OCI-M1 (cell line): ENCODE data around the gene DNHD1.

Experiments used
- DNase-seq: peaks from one replicate; lab custom pipeline; 2025; lab: John Stamatoyannopoulos, UW

The DNHD1 gene

DNA sequence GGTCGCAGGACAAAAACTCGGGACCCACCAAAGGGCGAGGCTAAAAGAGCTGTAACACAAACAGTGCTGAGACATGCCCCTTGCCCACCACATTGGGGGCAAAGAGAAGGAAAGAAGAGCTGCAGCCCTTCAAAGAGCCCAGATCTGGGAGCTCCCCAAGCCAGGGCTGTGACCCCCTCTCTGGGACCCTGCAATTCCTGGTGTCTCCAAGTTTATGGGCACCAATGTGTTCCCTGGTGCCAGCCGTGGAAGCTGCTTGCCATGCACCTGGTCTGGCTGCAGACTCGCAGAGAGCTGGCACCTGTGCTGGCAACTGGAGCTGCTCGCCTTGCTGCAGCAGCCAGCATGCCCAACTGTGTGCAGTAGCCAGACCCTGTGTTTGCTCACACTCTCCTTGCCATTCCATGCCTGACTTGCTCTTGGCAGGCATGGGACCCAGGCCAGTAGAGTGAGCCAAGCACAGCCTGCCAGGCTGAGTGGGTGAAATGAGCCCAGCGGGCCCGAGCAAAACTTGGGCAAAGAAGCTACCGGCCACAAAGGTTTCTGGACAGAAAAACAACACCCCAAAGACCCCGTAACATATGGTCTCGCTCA is 90.4 kb downstream of the DNHD1 start:
- DNase-seq: no peak

DNA sequence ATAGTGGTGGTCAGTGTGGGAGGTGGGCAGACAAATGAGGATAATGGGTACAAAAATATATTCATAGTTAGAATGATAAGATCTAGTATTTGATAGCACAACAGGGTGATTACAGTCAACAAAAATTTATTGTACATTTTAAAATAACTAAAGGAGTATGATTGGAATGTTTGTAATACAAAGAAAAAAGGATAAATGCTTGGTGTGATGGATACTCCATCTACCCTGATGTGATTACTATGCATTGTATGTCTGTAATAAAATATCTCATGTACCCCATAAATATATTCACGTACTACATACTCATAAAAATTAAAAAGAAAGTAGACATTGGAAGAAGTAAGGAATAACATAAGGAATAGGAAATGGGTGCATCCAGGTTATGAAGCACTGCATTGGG is 90.9 kb downstream of the DNHD1 start:
- DNase-seq: no peak

DNA sequence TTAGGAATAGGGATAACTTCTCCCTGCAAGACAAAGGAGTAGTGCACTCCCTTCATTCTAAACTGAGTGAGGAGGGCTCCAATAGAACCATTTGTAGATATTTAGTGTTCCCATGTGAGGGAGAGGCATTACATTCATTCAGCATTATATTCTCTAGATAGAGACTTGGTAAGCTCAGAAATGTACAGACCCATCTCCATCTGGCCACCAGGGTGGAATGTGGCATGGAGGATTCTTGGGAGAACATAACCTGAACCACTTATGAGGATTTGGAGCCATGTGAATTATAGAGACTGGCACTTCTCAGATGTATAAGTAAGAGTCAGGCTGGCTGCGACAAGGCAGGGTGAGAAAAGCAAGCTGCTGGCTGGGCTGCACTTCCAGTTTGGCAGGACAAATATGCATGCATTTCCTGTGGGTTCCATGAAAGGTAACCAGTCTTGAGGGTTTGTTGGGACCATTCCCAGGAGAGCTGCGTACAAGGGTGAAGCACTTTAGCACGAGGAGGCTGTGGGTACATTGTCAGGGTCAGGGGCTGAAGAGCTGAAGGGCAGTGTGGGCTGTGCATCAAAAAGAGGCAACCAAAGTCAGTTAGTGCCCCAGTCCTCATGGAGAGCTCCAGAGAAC is 97.2 kb downstream of the DNHD1 start:
- no peak for DNase-seq

DNA sequence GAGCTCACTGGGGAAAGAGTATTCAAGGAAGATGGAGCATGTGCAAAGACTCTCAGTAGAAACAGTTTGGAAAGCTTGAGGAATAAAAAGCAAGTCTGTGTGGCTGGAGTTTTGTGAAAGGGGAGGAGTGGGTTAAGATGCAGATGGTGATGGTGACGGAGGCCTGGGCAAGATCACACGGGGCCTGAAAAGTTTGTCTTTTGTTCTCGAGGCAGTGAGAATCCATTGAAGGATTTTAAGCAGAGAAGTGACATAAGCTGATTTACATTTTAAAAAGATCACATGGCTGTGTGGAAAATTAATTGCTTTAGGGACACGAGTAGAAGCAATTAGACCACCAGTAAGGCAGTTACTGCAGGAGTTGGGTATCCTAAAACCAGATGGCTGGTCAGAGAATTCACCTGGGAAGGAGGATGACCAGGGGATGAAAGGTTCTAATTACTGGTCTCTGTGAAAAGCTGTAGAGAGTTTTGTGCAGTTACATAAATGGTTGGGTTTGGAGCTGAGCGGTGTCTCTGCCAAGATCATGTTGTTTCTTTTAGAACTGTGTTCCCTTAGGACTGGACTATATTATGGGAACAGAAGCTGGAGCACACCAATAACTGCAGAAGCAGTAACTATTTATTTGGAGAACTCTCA is 99.3 kb downstream of the DNHD1 start:
- DNase-seq: no peak

DNA sequence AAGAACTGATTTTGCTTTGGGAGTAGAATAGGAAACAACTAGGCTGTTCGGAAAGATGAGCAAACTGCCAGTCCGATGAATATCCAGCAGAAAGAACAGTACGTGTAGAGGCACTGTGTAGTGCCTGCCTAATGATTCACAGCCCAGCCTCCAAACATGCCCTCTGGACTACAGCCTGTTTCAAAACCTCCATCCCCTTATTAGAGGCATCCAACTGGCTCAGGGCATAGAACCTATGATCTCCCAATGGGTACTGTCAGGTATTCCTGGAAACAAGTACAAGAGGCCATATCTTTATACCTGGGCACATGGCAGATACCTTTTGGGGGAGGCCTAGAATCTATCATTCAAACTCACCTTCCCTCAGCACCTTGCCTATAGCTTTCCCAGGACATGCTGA is 101.5 kb downstream of the DNHD1 start:
- DNase-seq: no peak

DNA sequence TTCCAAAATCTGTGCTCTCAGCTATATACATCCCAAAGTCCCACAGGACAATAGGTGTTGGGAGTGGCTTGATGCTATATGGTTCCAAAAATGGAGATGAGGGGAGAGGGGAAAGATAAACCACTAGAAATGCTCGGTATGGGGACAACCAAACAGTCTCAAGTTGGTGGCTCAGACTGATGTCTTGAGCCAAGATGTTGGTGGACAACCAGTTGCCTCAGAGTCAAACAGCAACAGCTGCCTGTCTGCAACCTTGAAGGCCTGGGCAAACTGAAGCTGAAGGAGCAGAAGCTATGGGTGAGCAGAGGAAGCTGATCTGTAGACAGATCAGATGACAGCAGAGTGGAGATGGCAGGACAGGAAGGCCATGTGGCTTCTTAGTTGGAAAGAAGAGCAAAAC is 102.4 kb downstream of the DNHD1 start:
- no peak for DNase-seq

DNA sequence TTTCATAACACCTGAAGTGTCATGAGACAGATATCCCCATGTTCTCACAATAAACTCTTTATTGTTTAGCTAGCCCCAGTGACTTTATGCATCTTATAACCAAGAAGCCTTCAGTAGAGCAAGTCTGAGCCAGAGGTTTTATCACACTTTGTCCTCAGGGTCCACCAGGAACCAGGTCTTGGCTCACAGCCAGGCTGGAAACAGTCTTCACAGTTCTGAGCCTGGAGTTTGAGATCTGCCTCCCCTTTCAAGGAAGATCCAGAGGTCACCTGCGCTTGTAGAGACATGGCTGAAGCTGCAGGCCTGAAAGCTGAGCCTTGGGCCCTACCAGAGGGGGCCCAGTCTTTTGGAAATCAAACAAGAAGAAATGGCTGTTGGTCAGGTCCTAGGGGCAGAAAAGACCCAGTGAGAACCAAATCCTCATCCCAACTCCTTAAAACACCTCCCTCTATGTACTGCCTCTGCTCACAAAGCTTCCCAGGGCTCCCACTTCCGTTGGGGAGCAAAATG is 102.9 kb downstream of the DNHD1 start:
- DNase-seq: no peak

DNA sequence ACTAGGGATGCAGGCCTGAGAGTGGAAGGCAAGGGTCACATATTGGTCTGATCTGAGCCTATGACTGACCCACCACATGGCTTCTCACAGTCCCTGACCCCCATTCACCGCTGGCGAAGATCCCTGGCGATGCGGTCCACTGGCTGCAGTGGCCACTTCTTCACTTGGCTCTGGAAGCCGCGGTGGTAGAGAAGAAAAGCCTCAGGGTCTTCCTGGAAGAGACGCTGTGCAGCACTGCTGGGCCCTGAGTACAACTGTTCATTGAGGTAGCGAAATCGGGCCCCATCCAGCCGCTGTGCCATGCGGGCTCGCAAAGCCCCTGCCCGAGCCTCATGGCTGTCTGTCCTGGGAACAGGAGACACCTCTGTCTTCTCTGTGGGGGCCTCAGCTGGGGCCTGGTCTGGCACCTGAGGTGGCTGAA is 104.0 kb downstream of the DNHD1 start:
- no peak for DNase-seq

DNA sequence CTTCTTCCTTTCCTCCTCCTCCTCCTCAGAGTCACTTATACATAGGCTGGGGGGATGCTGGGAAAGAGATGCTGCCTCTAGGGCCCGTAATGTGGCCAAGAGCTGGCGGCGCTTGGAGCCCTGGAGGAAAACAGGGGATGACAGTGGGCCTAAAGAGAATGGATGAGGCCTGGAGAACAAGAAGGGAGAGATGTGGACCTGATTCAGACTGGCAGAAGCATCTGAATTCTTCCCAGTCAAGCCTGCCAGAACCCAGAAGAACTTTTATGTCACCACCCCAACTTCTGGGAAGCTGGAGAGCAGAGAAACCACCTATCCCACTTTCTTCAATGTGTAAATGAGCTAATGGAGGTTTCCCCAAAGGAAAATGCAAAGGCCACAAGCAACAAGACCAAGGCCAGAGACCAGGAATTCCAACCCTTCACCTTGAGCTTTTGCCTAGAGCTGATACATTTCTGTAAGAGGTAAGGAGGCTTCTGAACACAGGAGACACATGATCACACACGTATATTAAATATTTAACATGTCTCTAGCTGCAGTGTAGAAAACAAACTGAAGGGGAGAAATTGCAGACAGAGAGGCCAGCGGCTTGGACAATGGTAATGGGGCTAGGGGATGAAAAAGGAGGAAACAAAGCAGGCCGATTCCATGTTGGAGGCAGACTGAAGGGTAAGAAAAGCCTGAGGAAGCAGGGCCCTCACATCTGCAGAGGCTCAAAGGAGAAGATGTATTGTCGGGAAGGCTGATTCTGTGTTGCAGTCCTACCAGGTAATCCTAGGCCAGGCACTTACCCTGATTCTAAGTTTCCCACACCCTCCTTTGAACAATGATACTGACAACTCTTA is 105.2 kb downstream of the DNHD1 start:
- no peak for DNase-seq

DNA sequence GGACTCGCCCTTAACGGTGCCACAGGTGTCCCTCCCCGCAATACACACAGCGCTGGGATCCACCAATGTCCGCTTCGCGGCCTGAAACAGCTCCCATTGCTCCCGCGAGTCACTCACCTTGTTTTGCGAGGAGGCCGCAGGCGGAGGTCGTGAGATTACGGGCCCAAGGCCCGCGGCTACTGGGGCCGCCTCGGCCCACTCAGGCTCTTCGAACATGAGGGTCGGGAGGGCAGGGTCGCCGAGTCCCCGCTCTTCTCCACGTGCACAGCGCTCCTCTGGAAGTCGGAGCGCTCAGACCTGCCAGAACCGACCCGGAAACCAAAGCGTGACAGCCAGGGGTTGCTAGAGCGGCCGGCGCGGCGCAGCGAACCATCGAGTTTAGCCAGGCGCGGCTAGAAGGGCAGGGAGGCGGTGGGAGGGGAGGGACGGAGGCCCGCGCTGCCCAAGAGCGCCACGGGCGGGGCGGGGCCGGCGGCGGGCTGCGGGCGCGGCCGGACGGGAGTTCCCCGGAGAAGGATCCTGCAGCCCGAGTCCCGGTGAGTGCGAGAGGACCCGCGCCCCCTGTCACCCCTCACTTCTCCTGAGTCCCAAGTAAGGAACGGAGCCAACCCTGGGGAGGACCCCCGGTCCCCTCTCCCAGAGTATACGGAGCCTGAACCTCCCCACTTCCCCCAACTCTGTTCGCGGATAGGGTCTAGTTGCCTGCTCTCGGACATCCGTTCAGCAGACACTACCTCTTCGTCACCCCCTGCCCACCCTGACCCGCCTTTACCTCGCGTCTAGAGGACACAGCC is 106.4 kb downstream of the DNHD1 start, which contains the start of the genes ILK and RRP8:
Gene ILK, plus strand, starts transcription at position 488 of the 794 bp plus-strand sequence. CDS start 498 bp downstream, outside the sequence.
Gene RRP8, minus strand, starts transcription at position 330 of the 794 bp plus-strand sequence. Its CDS starts 114 bp downstream, at position 216.
- peak; percentile 93 for DNase-seq

DNA sequence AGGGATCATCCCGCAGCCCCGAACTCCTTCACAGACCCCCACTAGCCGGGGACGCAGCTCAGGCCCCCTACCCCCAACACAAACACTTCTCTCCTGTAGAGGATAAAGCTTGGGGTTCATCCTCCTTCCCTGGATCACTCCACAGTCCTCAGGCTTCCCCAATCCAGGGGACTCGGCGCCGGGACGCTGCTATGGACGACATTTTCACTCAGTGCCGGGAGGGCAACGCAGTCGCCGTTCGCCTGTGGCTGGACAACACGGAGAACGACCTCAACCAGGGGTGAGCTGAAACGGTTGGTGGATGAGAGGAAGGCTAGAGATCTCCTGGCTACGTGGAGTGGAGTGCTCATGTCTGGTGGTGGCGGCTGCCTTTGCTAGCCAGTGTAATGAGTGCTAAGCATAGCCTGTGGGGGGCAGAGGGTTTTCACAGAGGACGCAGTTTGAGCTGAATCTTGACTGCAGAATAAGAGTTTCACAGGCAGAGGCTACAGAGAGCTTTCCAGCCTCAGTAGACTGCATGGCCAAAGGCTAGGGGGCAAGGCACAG is 107.1 kb downstream of the DNHD1 start:
- peak; percentile 78 for DNase-seq

DNA sequence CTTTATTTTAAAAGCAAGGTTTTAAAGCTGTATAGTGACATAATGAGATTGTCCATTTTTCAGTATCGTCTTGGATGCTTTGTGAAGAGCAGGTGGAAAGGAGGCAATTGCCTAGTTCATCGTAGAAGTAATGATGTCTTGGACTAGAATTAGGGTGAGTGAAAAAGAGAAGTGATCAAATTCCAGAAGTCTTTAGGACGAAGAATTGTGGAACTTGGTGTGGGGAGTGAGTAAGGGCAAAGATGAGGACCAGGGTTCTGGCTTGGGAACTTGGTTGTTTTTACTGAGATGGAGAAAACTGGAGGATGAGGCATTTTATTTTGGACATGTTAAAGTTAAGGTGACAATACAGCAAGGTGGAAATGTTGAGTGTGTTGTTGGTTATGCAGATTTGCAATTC is 107.7 kb downstream of the DNHD1 start:
- no peak for DNase-seq

DNA sequence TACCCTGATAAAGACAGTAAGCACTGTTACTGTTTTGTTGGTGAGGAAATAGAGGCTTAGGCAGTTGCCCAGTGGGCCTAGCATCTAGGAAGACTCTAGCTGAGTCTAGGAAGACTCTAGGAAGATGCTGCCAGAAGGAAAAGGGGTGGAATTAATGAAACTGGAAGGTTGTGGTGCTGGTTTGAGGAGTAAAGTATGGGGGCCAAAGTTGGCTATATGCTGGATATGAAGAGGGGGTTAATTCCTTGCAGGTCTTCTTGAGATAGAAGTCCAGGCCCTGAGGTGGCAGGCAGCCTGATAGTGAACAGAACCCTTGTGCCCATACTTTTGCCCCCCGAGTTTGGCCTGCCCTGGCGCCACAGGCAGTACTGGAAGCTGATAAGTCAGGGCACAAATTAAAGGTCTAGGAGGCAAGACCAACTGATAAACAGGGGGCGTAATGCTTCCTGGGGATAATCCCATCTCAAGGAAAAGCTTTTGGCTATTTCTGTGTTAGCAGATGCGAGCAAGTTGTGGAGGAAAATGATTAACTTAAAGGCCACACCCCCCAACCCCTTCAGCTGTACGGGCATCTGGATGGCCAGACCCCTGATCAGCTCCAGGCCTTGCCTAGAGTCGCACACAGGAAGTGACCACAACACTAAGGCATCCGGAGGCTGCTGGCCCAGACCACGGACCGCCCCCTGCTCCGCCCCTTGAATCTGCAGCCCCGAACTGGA is 109.5 kb downstream of the DNHD1 start:
- peak; percentile 93 for DNase-seq

DNA sequence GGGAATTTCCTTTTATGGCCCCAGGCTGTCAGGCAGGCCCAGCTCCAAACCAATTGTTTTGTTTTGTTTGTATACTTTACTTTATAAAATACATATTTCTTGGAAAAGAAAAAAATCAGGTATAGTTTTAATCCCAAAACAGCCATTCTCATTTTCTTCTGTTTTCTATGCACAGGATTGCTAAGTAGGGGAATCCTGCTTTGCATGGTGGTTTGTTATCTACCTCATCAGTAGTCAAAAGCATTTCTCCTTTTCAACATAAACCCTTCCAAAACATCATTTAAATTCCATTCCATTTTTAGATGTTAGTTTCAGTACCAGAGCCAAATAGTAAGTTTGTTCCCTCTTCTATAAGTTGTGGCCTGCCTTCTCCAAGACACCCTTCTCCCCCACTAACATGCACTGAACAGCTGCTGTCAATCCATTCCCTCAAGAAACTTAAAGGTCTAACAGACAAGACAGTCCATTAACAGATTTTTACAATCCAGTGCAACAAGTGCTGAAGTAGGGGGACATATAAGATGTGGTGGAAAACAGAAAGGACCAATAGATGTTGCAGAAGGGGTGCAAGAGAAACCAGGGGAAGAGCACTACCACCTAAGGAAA is 110.2 kb downstream of the DNHD1 start:
- peak; percentile 84 for DNase-seq

DNA sequence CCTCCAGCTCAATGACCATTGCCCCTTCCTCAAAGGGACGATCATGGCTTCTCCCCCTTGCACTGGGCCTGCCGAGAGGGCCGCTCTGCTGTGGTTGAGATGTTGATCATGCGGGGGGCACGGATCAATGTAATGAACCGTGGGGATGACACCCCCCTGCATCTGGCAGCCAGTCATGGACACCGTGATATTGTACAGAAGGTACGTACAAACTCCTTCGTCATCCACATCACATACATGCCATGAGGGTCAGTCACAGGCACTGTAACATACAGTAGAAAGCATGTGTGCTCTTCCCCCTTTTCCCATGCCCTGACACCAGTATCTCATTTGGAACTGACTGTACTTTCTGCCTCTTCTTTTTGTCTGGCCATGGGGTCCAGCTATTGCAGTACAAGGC is 110.9 kb downstream of the DNHD1 start:
- no peak for DNase-seq

DNA sequence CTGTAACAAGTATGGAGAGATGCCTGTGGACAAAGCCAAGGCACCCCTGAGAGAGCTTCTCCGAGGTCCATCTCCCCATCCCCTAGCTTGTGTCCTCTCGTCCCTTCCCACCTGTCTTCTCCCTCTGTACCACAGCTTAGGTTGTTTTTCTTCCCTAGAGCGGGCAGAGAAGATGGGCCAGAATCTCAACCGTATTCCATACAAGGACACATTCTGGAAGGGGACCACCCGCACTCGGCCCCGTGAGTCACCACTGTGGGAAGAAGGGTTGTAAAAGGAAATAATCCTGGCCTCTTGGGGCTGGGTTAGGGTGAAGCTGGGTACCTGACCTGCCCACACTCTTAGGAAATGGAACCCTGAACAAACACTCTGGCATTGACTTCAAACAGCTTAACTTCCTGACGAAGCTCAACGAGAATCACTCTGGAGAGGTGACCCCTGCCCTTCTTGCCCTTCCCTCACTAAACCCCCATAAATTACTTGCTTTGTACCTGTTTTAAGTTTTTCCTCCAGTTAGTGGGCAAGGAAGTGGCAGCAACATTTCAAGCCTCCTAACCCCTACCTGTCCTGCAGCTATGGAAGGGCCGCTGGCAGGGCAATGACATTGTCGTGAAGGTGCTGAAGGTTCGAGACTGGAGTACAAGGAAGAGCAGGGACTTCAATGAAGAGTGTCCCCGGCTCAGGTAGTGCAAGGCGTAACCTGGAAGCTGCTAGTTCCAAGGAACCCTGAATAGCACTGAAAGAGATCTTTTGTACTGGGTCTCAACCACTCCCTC is 111.8 kb downstream of the DNHD1 start:
- DNase-seq: no peak

DNA sequence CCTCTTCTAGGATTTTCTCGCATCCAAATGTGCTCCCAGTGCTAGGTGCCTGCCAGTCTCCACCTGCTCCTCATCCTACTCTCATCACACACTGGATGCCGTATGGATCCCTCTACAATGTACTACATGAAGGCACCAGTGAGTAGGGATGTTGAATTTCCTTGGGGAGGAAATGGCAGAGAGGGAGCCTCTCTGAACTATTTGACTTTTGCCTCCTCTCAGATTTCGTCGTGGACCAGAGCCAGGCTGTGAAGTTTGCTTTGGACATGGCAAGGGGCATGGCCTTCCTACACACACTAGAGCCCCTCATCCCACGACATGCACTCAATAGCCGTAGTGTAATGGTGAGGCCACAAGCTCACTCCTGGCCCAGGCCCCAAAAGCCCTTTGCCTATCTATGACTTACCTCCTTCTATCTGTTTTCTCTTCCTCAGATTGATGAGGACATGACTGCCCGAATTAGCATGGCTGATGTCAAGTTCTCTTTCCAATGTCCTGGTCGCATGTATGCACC is 112.5 kb downstream of the DNHD1 start:
- DNase-seq: no peak

DNA sequence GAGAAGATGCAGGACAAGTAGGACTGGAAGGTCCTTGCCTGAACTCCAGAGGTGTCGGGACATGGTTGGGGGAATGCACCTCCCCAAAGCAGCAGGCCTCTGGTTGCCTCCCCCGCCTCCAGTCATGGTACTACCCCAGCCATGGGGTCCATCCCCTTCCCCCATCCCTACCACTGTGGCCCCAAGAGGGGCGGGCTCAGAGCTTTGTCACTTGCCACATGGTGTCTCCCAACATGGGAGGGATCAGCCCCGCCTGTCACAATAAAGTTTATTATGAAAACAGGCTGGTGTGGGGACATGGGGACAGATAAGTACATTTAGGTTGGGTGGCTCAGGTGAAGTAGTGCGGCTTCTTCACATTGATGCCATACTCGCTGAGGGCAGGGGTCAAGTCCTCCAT is 113.5 kb downstream of the DNHD1 start:
- no peak for DNase-seq
